ENCODE results near the gene SRSF12. TPM values are rescaled to one million over a fixed set of nuclear protein-coding genes. Genes with fewer than 3 reads are reported as not detected.
A peak's percentile ranks its signal among the peaks of the same experiment; 100 is the strongest.

The SRSF12 gene
- total RNA-seq, 4 donors from 2014 or later: under 0.01 to 1.7 (median 0.60) TPM; not detected in 1

DNA sequence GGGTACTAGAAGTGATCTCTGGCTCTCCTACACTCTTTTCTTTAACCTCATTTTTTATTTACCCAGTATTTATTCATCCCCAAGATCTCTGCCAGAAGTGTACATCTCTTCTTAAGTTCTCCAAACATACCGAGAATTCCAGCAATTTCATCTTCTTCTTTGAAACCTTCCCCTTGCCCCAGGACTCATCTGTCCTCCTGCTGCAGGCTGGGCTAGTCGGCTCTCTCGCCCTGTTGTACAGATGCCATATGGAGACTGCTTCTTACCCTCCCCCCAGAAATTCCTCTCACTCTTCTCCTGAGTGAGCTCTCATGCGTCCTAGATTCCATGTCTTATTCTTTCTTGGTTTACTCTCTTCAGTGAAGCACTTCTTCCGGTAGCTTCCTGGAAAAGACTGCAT lies 59.2 kb downstream of the SRSF12 start:
- Histone ChIP-seq H3K36me3 (no peaks in the 10 kb centered on the region), H3K27ac (no peak overlapping the region), H3K4me3 (no peak overlapping the region), H3K9me3 (no peaks in the 10 kb centered on the region), H3K27me3 (no peaks in the 10 kb centered on the region), H3K4me1 (no peaks in the 10 kb centered on the region)
- DNase-seq (ENCODE audit: low spot score in 2 of 2): no peak
- WGBS, 2 donors: 60 to 66% methylated on average over 5 of the region's 5 CpGs
- TF ChIP-seq POLR2A (IDR thresholded peaks at IDR 0.05) (no peak), EP300 (IDR thresholded peaks at IDR 0.05) (no peak), CTCF (IDR thresholded peaks at IDR 0.05) (no peak)

- H3K9me3 ChIP-seq: no peaks in the 10 kb centered on the region
- H3K27ac ChIP-seq: no peak overlapping the region
- H3K27me3 ChIP-seq: no peaks in the 10 kb centered on the region
- H3K36me3 ChIP-seq: no peaks in the 10 kb centered on the region
- no peak overlapping the region for H3K4me3 ChIP-seq
- H3K4me1 ChIP-seq: no peaks in the 10 kb centered on the region
- TF ChIP-seq POLR2A (IDR thresholded peaks at IDR 0.05): no peak
- TF ChIP-seq CTCF (IDR thresholded peaks at IDR 0.05): no peak
- no peak for TF ChIP-seq EP300 (IDR thresholded peaks at IDR 0.05)
- DNase-seq (ENCODE audit: low spot score in 2 of 2): no peak
- WGBS, 2 donors: 69 to 75% methylated on average over 2 of the region's 2 CpGs
These were observed 60.1 kb downstream of the SRSF12 start for GRCh38 chr6:89057759-89058158.

GRCh38 chr6:89054208-89054607 lies 63.7 kb downstream of the SRSF12 start:
- TF ChIP-seq CTCF (IDR thresholded peaks at IDR 0.05) (no peak), POLR2A (IDR thresholded peaks at IDR 0.05) (no peak), EP300 (IDR thresholded peaks at IDR 0.05) (no peak)
- no peaks in the 10 kb centered on the region for H3K9me3 ChIP-seq
- H3K4me3 ChIP-seq: no peak overlapping the region
- H3K27ac ChIP-seq: no peak overlapping the region
- DNase-seq (ENCODE audit: low spot score in 2 of 2): no peak
- 92% methylated on average over 4 of the region's 4 CpGs for WGBS, 2 donors
- no peaks in the 10 kb centered on the region for H3K36me3 ChIP-seq
- peaks cover 0 to 11% (median 5%) of the 10 kb centered on the region in 4 donors for H3K4me1 ChIP-seq
- H3K27me3 ChIP-seq: no peaks in the 10 kb centered on the region

- peaks cover 0 to 11% (median 5%) of the 10 kb centered on the region in 4 donors for H3K4me1 ChIP-seq
- 72 to 80% methylated on average over 3 of the region's 3 CpGs for WGBS, 2 donors
- H3K27me3 ChIP-seq: no peaks in the 10 kb centered on the region
- no peak for DNase-seq (ENCODE audit: low spot score in 2 of 2)
- H3K27ac ChIP-seq: no peak overlapping the region
- no peak overlapping the region for H3K4me3 ChIP-seq
- no peaks in the 10 kb centered on the region for H3K9me3 ChIP-seq
- H3K36me3 ChIP-seq: no peaks in the 10 kb centered on the region
- TF ChIP-seq POLR2A (IDR thresholded peaks at IDR 0.05) (no peak), CTCF (IDR thresholded peaks at IDR 0.05) (no peak), EP300 (IDR thresholded peaks at IDR 0.05) (no peak)
These were observed 66.2 kb downstream of the SRSF12 start for GRCh38 chr6:89051676-89052075.

DNA sequence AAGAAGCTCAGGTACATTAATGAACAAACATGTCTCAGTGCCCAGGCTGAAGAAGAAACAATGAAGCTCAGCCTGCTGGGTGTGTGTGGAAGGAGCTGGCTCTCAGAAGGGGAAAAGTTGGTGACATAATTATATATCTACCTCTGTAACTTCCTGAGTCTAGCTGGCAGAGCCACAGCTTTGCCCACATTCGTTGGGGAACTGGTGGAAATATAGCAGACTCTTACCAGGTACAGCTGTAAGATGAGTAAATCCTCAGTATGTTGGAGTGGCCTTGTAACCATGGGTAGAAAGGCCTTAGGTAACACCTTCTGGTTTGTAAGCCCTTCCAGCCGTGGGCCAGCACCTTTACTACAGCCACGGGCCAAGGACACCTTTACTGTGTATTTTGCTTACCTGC lies 67.2 kb downstream of the SRSF12 start:
- WGBS, 2 donors: 78 to 96% methylated on average over 3 of the region's 3 CpGs
- H3K4me3 ChIP-seq: no peak overlapping the region
- H3K27me3 ChIP-seq: no peaks in the 10 kb centered on the region
- H3K27ac ChIP-seq: peak overlapping the region in 1 of 4 donors; percentile 9
- TF ChIP-seq CTCF (IDR thresholded peaks at IDR 0.05): no peak
- TF ChIP-seq POLR2A (IDR thresholded peaks at IDR 0.05): no peak
- TF ChIP-seq EP300 (IDR thresholded peaks at IDR 0.05): no peak
- DNase-seq (ENCODE audit: low spot score in 2 of 2): no peak
- H3K9me3 ChIP-seq: no peaks in the 10 kb centered on the region
- H3K36me3 ChIP-seq: no peaks in the 10 kb centered on the region
- H3K4me1 ChIP-seq: peaks cover 0 to 11% (median 5%) of the 10 kb centered on the region in 4 donors
